Ovary (tissue), 9 donors: ENCODE data around the gene CRMP1. TPM values are rescaled to one million over a fixed set of nuclear protein-coding genes. Genes with fewer than 3 reads are reported as not detected.

Source experiments
- DNase-seq, 5 donors: peaks; one replicate each; pipeline ENCODE4 v3.0.0-alpha.2; 2019 to 2020
- H3K27ac ChIP-seq, 2 donors: fragments of 200-600 bp; one replicate each; pipeline versions ENCODE4 v1.5.1 to v1.8.0; 2019 to 2022
- H3K27me3 ChIP-seq: fragments of 200-600 bp; one replicate; pipeline ENCODE4 v1.8.0; 2022
- H3K36me3 ChIP-seq: fragments of 200-600 bp; sonication (generic); one replicate; pipeline ENCODE4 v1.5.1; 2019
- H3K4me1 ChIP-seq: one replicate; pipeline ENCODE4 v1.8.1; 2013; ENCODE audit warnings: mild to moderate bottlenecking, moderate library complexity; ENCODE audit not compliant: insufficient read depth
- H3K4me3 ChIP-seq: fragments of 200-600 bp; sonication (generic); one replicate; pipeline ENCODE4 v1.5.1; 2017
- H3K9me3 ChIP-seq, 2 donors: fragments of 200-600 bp in 1 of 2; sonication (generic) in 1 of 2; one replicate each; pipeline versions ENCODE4 v1.5.1 to v1.8.1; 2013 to 2019; ENCODE audit warnings: mild to moderate bottlenecking in 1 of 2, moderate library complexity in 1 of 2
- CTCF ChIP-seq, 3 donors: fragments of 450-650 bp in 2 of 3; fragments of 200-600 bp in 1 of 3; IDR thresholded peaks; one replicate each; pipeline versions ENCODE4 v1.5.1 to v1.8.0; 2016 to 2022; ENCODE audit warnings: antibody characterized with exemption in 3 of 3, mild to moderate bottlenecking in 1 of 3
- EP300 ChIP-seq: sonication (generic); formaldehyde crosslinking; IDR thresholded peaks from one replicate; pipeline ENCODE4 v1.6.1; 2017; ENCODE audit warnings: antibody characterized with exemption
- POLR2A ChIP-seq: fragments of 450-650 bp; IDR thresholded peaks from one replicate; pipeline ENCODE4 v1.6.1; 2017; ENCODE audit warnings: antibody characterized with exemption, mild to moderate bottlenecking, moderate library complexity
- WGBS, 3 donors: extraction: QIAGEN DNeasy Blood & Tissue Kit in 1 of 3; methylation state at CpG; one replicate each; pipeline versions ENCODE4 v1.1.5 to v1.1.7; 2013 to 2017; 5-methylcytosine and 5-hydroxymethylcytosine counted together
- intact Hi-C, 4 donors: fragments of 100-400 bp; cut with DNase I; formaldehyde crosslinking; loops; one replicate each; pipeline versions ENCODE4 v1.11.0 to v1.15.1; 2022 to 2023
- polyA plus RNA-seq, 2 donors: library from polyadenylated mRNA; stranded (reverse); fragments of 200-250 nt in 1 of 2; fragments of 350-450 nt in 1 of 2; fragmentation: Illumina TruSeq in 1 of 2; extraction: RNeasy Lipid Tissue Mini Kit (QIAGEN cat#74804) in 1 of 2; gene quantifications; one replicate each; pipeline ENCODE4 v1.2.3, GENCODE V29; 2013 to 2014
- total RNA-seq, 7 donors: library from RNA; depleted of rRNA in 2 of 7; stranded (reverse); fragments of >200 nt in 2 of 7; fragmentation: NEBNext Ultra II Directional in 3 of 7; extraction: Animal tissue kit (Norgen Biotek cat#: 25700) in 3 of 7; gene quantifications; one replicate each; pipeline versions ENCODE4 v1.1.0 to v1.2.4, GENCODE V29; 2016 to 2023
- donor health status: DM: no; HTN: no; CAD: no; lungs with moderate emphysema.
- donor health status: DM: no; HTN: no; CAD: no.
- donor health status: Bipolar disorder and iron deficiency.
- donor health status: DM: yes; HTN: yes; CAD: no.
- donor health status: DM: no; HTN: no; CAD: no.
- donor health status: DM: yes; HTN: yes; CAD: no.

CRMP1 gene
- total and polyA plus RNA-seq, 9 donors: 1.2 to 5.5 (median 4.2) TPM

GRCh38 chr4:5825321-5826041 lies 67.4 kb downstream of the CRMP1 start:
- Histone ChIP-seq H3K36me3 (no peaks in the 10 kb centered on the region), H3K9me3 (no peaks in the 10 kb centered on the region), H3K27me3 (no peaks in the 10 kb centered on the region), H3K4me1 (no peaks in the 10 kb centered on the region), H3K4me3 (no peak overlapping the region), H3K27ac (no peak overlapping the region)
- TF ChIP-seq EP300: no peak
- no peak for TF ChIP-seq POLR2A
- TF ChIP-seq CTCF (IDR thresholded peaks at IDR 0.05): no peak
- intact Hi-C loops: no loop called here
- WGBS, 3 donors: 91 to 94% (median 93%) methylated on average over 19 of the region's 19 CpGs
- DNase-seq: no peak

GRCh38 chr4:5824635-5825034 lies 68.3 kb downstream of the CRMP1 start:
- Histone ChIP-seq H3K9me3 (no peaks in the 10 kb centered on the region), H3K4me3 (no peak overlapping the region), H3K27ac (no peak overlapping the region), H3K27me3 (no peaks in the 10 kb centered on the region), H3K36me3 (no peaks in the 10 kb centered on the region), H3K4me1 (no peaks in the 10 kb centered on the region)
- TF ChIP-seq POLR2A: no peak
- TF ChIP-seq EP300: no peak
- TF ChIP-seq CTCF (IDR thresholded peaks at IDR 0.05): no peak
- intact Hi-C loops: no loop called here
- DNase-seq: no peak
- WGBS, 3 donors: 70 to 75% (median 74%) methylated on average over 6 of the region's 6 CpGs

DNA sequence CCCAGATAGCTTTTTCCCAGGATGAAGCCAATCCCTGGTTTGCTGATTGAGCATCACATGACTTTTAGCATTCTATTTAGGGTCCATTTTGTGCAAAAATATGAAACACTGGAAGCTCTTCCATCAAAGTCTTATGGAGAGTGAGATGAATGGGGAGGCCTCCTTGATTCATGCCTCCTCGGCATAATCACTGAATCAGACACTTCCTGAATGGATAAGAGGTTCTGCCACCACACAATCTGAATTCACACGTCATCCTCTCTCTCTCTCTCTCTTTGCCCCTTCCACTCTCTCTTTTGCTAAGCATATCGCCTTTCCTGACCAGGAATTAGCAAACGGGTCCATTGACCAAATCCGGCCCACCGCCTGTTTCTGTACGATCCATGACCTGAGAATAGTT lies 68.7 kb downstream of the CRMP1 start:
- no peak overlapping the region for H3K4me3 ChIP-seq
- WGBS, 3 donors: 86 to 90% (median 89%) methylated on average over 7 of the region's 7 CpGs
- TF ChIP-seq EP300 (no peak), CTCF (IDR thresholded peaks at IDR 0.05) (no peak), POLR2A (no peak)
- H3K36me3 ChIP-seq: no peaks in the 10 kb centered on the region
- no peaks in the 10 kb centered on the region for H3K27me3 ChIP-seq
- no peaks in the 10 kb centered on the region for H3K9me3 ChIP-seq
- no peaks in the 10 kb centered on the region for H3K4me1 ChIP-seq
- no peak overlapping the region for H3K27ac ChIP-seq
- no peak for DNase-seq
- intact Hi-C loops: no loop called here

DNA sequence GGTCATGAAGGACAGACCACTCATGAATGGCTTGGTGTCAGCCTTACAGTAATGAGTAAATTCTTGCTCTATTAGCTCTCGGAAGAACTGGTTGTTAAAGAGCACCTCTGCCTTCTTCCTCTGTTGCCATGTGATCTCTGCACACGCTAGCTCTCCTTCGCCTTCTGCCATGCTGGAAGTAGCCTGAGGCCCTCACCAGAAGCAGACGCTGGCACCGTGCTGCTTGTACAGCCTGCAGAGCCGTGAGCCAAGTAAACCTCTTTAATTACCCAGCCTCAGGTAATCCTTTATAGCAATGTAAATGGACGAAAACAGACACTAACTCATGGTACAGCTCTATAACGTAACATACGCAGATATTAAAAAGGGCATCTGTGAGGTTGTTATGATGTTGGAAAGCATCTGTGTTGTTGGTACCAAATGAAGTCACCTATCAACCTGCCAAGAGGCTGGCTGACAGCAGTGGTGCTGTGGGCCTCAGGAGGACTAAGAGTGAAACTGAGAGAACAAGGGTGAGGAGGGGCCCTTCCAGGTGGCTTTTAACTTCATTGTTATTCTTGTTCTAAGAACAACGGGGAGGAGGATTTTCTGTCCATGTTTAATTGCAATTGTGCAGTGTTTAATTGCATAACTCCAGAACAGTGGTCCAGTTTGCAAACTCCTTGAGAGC lies 69.2 kb downstream of the CRMP1 start:
- DNase-seq: no peak

More for the DNA sequence above, 69.2 kb downstream of the CRMP1 start:
- H3K27ac ChIP-seq: no peak overlapping the region
- intact Hi-C loops: no loop called here
- no peaks in the 10 kb centered on the region for H3K27me3 ChIP-seq
- H3K9me3 ChIP-seq: no peaks in the 10 kb centered on the region
- no peaks in the 10 kb centered on the region for H3K36me3 ChIP-seq
- no peak overlapping the region for H3K4me3 ChIP-seq
- H3K4me1 ChIP-seq: no peaks in the 10 kb centered on the region
- WGBS, 3 donors: 81 to 86% (median 86%) methylated on average over 10 of the region's 10 CpGs
- TF ChIP-seq POLR2A (no peak), CTCF (IDR thresholded peaks at IDR 0.05) (no peak), EP300 (no peak)
